Natural killer cell (primary cell): ENCODE measurements around the gene MLLT6. TPM values are rescaled to one million over a fixed set of nuclear protein-coding genes. Genes with fewer than 3 reads are reported as not detected.

Experiments used
- ATAC-seq, 3 donors: fragments of 150-1000 bp in 2 of 3; fragments of 200-7000 bp in 1 of 3; cut with Tn5 transposase; 1 replicate in 1 of 3; 2 replicates in 2 of 3; pipeline ENCODE4 v1.10.0; 2021; ENCODE audit warnings: mild to moderate bottlenecking in 2 of 3, moderate library complexity in 2 of 3
- DNase-seq, 2 donors: peaks; one replicate each; pipeline versions ENCODE4 v3.0.0 to v3.0.0-alpha.2; 2013 to 2021; ENCODE audit warnings: mixed read lengths in 1 of 2
- H3K27ac ChIP-seq: one replicate; pipeline ENCODE4 v1.5.1; 2013; ENCODE audit warnings: mild to moderate bottlenecking, low read length
- H3K27me3 ChIP-seq: one replicate; pipeline ENCODE4 v1.6.1; 2013; ENCODE audit warnings: low read length; ENCODE audit not compliant: control insufficient read depth, insufficient read depth
- H3K36me3 ChIP-seq: one replicate; pipeline ENCODE4 v1.6.1; 2013; ENCODE audit warnings: low read length; ENCODE audit not compliant: control insufficient read depth, insufficient read depth
- H3K4me1 ChIP-seq: one replicate; pipeline ENCODE4 v1.6.1; 2013; ENCODE audit warnings: low read length; ENCODE audit not compliant: control insufficient read depth, insufficient read depth
- H3K4me3 ChIP-seq: one replicate; pipeline ENCODE4 v1.5.1; 2013; ENCODE audit warnings: low read length
- H3K9me3 ChIP-seq: one replicate; pipeline ENCODE4 v1.6.1; 2013; ENCODE audit warnings: low read length; ENCODE audit not compliant: control insufficient read depth, insufficient read depth
- H3K27ac Mint-ChIP-seq, 2 donors: one replicate each; pipeline ENCODE4 v1.8.0; 2022; ENCODE audit warnings: mild to moderate bottlenecking in 2 of 2, mixed read lengths in 2 of 2, moderate library complexity in 1 of 2
- H3K27me3 Mint-ChIP-seq, 2 donors: one replicate each; pipeline ENCODE4 v1.8.0; 2022; ENCODE audit warnings: low read depth in 2 of 2, mixed read lengths in 2 of 2
- H3K36me3 Mint-ChIP-seq: one replicate; pipeline ENCODE4 v1.8.0; 2022; ENCODE audit warnings: mixed read lengths
- H3K4me1 Mint-ChIP-seq, 2 donors: one replicate each; pipeline ENCODE4 v1.8.0; 2022; ENCODE audit warnings: mixed read lengths in 2 of 2
- H3K4me3 Mint-ChIP-seq: one replicate; pipeline ENCODE4 v1.8.0; 2022; ENCODE audit warnings: mild to moderate bottlenecking, moderate library complexity, mixed read lengths
- H3K9me3 Mint-ChIP-seq, 2 donors: one replicate each; pipeline ENCODE4 v1.8.0; 2022; ENCODE audit warnings: mixed read lengths in 2 of 2
- CTCF ChIP-seq: fragments of 200-600 bp; IDR thresholded peaks from one replicate; pipeline ENCODE4 v1.8.0; 2022; ENCODE audit warnings: antibody characterized with exemption
- WGBS: methylation state at CpG from one replicate; pipeline ENCODE4 v1.1.7; 2013; ENCODE audit warnings: missing lambda C conversion rate; ENCODE audit not compliant: insufficient coverage; 5-methylcytosine and 5-hydroxymethylcytosine counted together
- intact Hi-C: fragments of 100-400 bp; cut with micrococcal nuclease; formaldehyde crosslinking; loops from one replicate; pipeline ENCODE4 v1.14.2; 2022
- total RNA-seq, 4 donors: library from RNA; stranded (reverse); fragments of 120-200 nt in 1 of 4; gene quantifications; one replicate each; pipeline versions ENCODE4 v1.2.3 to v1.2.4, GENCODE V29; 2013 to 2022

The MLLT6 gene
- total RNA-seq, 3 donors from 2014 or later (not counting 1 experiment from before 2014, with no cell fraction given), result 478 to 578 (median 485) TPM

DNA sequence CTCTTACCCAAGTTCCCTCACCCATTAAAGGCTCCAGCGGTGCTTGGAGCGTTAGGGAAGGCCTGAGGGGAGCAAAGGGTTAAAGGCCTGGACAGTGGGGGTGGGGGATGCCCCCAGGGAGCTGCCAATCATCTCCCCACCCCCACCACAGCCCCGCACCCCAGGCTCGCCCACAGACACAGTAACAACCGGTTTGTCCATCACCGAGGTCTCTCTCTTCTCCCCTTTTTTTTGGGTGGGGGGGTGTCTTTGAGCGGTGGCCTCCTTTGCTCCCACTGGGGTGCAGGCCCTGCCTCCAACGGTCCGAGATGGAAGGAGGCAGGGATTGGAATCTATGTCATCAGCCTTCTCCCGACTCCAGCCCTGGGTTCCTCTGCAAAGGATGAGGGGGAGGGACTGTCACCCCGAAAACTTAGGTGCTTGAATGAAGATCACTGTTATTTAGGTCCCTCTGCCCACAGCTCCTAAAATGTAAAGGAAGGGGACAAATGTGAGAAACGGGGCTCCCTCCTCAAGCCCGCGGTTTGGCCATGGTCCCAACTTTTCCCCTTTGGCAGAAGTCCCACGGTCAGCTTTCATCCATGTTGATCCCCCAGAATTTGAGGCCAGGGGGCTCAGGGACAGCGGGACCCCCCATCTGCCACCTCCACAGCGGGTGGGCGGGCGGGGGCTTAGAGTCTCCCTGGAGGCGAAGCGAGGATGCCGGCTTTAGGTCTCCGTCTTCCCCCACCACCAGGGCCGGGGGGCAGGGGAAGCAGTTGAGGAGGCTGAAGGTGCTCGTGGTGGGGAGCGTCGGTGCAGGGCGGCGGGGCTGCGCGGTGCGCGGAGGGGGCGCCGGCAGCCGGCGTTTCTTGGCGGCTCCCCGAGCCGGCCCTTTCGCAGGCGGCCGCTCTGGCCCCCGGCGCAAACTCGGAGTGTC, 32.0 kb upstream of the MLLT6 start:
- peaks cover 51% of the 10 kb centered on the region for H3K27me3 ChIP-seq

GRCh38 chr17:38673707-38674013, 31.4 kb upstream of the MLLT6 start:
- Mint-ChIP-seq H3K27me3 (peaks cover 30 to 34% of the 10 kb centered on the region in 2 donors), H3K4me1 (peaks cover 11 to 23% of the 10 kb centered on the region in 2 donors), H3K36me3 (no peaks in the 10 kb centered on the region), H3K9me3 (no peaks in the 10 kb centered on the region), H3K4me3 (peak overlapping the region; percentile 40), H3K27ac (no peak overlapping the region)
- WGBS, result 2% methylated on average over 41 of the region's 41 CpGs
- no peaks in the 10 kb centered on the region for H3K36me3 ChIP-seq
- H3K4me1 ChIP-seq, result peaks cover 20% of the 10 kb centered on the region
- no peak for TF ChIP-seq CTCF
- intact Hi-C loops, result no loop called here
- H3K27me3 ChIP-seq, result peaks cover 50% of the 10 kb centered on the region
- no peak overlapping the region for H3K27ac ChIP-seq
- peak in 1 of 3 donors; percentile 3 for ATAC-seq
- DNase-seq, result no peak
- no peak overlapping the region for H3K4me3 ChIP-seq
- H3K9me3 ChIP-seq, result no peaks in the 10 kb centered on the region

More for the DNA sequence above, 32.0 kb upstream of the MLLT6 start:
- WGBS, result 7% methylated on average over 32 of the region's 46 CpGs
- Mint-ChIP-seq H3K27ac (no peak overlapping the region), H3K27me3 (peaks cover 36 to 38% of the 10 kb centered on the region in 2 donors), H3K36me3 (no peaks in the 10 kb centered on the region), H3K4me3 (peak overlapping the region; percentile 31), H3K4me1 (peaks cover 11 to 23% of the 10 kb centered on the region in 2 donors), H3K9me3 (no peaks in the 10 kb centered on the region)
- Histone ChIP-seq H3K9me3 (no peaks in the 10 kb centered on the region), H3K4me3 (no peak overlapping the region), H3K27ac (no peak overlapping the region), H3K36me3 (no peaks in the 10 kb centered on the region), H3K4me1 (peaks cover 20% of the 10 kb centered on the region)
- DNase-seq, result peak in 1 of 2 donors; percentile 38
- TF ChIP-seq CTCF, result no peak
- ATAC-seq, result no peak
- intact Hi-C loops, result no loop called here

GRCh38 chr17:38674014-38674748, 30.9 kb upstream of the MLLT6 start:
- H3K27me3 Mint-ChIP-seq, result peaks cover 25 to 29% of the 10 kb centered on the region in 2 donors
- H3K27ac Mint-ChIP-seq, result no peak overlapping the region
- WGBS, result under 1% methylated on average over 85 of the region's 85 CpGs
- no peaks in the 10 kb centered on the region for H3K9me3 Mint-ChIP-seq
- Histone ChIP-seq H3K27ac (no peak overlapping the region), H3K9me3 (no peaks in the 10 kb centered on the region), H3K27me3 (peaks cover 46% of the 10 kb centered on the region), H3K36me3 (no peaks in the 10 kb centered on the region), H3K4me1 (peaks cover 20% of the 10 kb centered on the region), H3K4me3 (peak overlapping the region; percentile 32)
- no peak for TF ChIP-seq CTCF
- intact Hi-C loops, result no loop called here
- ATAC-seq (peak in 2 of 3 donors; percentile 9 to 11), DNase-seq (peak; percentile 36 to 52)
- peaks cover 11 to 23% of the 10 kb centered on the region in 2 donors for H3K4me1 Mint-ChIP-seq
- H3K36me3 Mint-ChIP-seq, result no peaks in the 10 kb centered on the region
- peak overlapping the region; percentile 40 for H3K4me3 Mint-ChIP-seq
